ENCODE data around the gene DLG2.

- no peak for TF ChIP-seq POLR2A (IDR thresholded peaks at IDR 0.05)
- TF ChIP-seq, protein P1, sequence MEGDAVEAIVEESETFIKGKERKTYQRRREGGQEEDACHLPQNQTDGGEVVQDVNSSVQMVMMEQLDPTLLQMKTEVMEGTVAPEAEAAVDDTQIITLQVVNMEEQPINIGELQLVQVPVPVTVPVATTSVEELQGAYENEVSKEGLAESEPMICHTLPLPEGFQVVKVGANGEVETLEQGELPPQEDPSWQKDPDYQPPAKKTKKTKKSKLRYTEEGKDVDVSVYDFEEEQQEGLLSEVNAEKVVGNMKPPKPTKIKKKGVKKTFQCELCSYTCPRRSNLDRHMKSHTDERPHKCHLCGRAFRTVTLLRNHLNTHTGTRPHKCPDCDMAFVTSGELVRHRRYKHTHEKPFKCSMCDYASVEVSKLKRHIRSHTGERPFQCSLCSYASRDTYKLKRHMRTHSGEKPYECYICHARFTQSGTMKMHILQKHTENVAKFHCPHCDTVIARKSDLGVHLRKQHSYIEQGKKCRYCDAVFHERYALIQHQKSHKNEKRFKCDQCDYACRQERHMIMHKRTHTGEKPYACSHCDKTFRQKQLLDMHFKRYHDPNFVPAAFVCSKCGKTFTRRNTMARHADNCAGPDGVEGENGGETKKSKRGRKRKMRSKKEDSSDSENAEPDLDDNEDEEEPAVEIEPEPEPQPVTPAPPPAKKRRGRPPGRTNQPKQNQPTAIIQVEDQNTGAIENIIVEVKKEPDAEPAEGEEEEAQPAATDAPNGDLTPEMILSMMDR (IDR thresholded peaks at IDR 0.05): no peak
These were observed 798.0 kb downstream of the DLG2 start for GRCh38 chr11:84829162-84829561.

Data from suprapubic skin (tissue), 3 donors.